A673 (cell line): ENCODE results near the gene MAN2B2. TPM values are rescaled to one million over a fixed set of nuclear protein-coding genes. Genes with fewer than 3 reads are reported as not detected.

Experiments
- BruUV-seq: library from RNA; stranded (reverse); fragments of 400-500 nt; replicated peaks from 2 replicates; lab custom pipeline; 2021; lab: Mats Ljungman, UMichigan
- CTCF ChIA-PET: fragments of 300-600 bp; sonication (Branson Sonifier 250); formaldehyde crosslinking; loops from one replicate; lab custom pipeline; 2022; ENCODE audit warnings: antibody characterized with exemption; lab: Charles Lee
- POLR2A ChIA-PET: fragments of 300-600 bp; sonication (Branson Sonifier 250); formaldehyde crosslinking; loops from one replicate; lab custom pipeline; 2022; ENCODE audit warnings: antibody characterized with exemption; ENCODE audit not compliant: low non-redundant PET; lab: Charles Lee
- DNase-seq: peaks from one replicate; pipeline ENCODE4 v3.0.0-alpha.2; 2015; ENCODE audit warnings: low spot score
- H3K27ac ChIP-seq: fragments of 200-600 bp; sonication (generic); 2 replicates; pipeline ENCODE4 v1.5.1; 2016; ENCODE audit warnings: mixed run types, low read depth, mild to moderate bottlenecking, mixed read lengths, antibody characterized with exemption, low read length; ENCODE audit not compliant: poor library complexity, severe bottlenecking
- H3K27me3 ChIP-seq: fragments of 200-600 bp; sonication (generic); replicated peaks from 2 replicates; pipeline ENCODE4 v1.6.1; 2017; ENCODE audit warnings: mixed run types, low read depth, mild to moderate bottlenecking, mixed read lengths, antibody characterized with exemption, low read length; ENCODE audit not compliant: insufficient read depth, poor library complexity
- H3K36me3 ChIP-seq: fragments of 200-600 bp; sonication (generic); 2 replicates; pipeline ENCODE4 v1.6.1; 2016; ENCODE audit warnings: mixed run types, mild to moderate bottlenecking, mixed read lengths, antibody characterized with exemption, low read length; ENCODE audit not compliant: insufficient read depth, poor library complexity, severe bottlenecking
- H3K4me1 ChIP-seq: fragments of 200-600 bp; sonication (generic); 2 replicates; pipeline ENCODE4 v1.6.1; 2017; ENCODE audit warnings: mixed run types, mild to moderate bottlenecking, mixed read lengths, antibody characterized with exemption, low read length; ENCODE audit not compliant: insufficient read depth, poor library complexity, severe bottlenecking
- H3K4me3 ChIP-seq: fragments of 200-600 bp; sonication (generic); 2 replicates; pipeline ENCODE4 v1.5.1; 2016; ENCODE audit warnings: low read depth, mixed run types, mild to moderate bottlenecking, mixed read lengths, low read length; ENCODE audit not compliant: poor library complexity, severe bottlenecking
- H3K9me3 ChIP-seq: fragments of 200-600 bp; sonication (generic); 2 replicates; pipeline ENCODE4 v1.6.1; 2016; ENCODE audit warnings: mixed run types, low read depth, mild to moderate bottlenecking, mixed read lengths, antibody characterized with exemption, low read length; ENCODE audit not compliant: poor library complexity, severe bottlenecking
- CTCF ChIP-seq: fragments of 300-800, 200-600 bp; sonication (generic); conservative IDR thresholded peaks from 2 replicates; pipeline ENCODE4 v1.5.1; 2017; ENCODE audit warnings: low read depth, mild to moderate bottlenecking, antibody characterized with exemption, low read length, moderate library complexity, mixed read lengths
- EZH2 ChIP-seq: fragments of 200-600 bp; sonication (generic); IDR thresholded peaks from 2 replicates; pipeline ENCODE4 v1.6.1; 2017; ENCODE audit warnings: borderline replicate concordance, low read depth, mild to moderate bottlenecking, mixed read lengths, antibody characterized with exemption, low read length; ENCODE audit not compliant: poor library complexity, severe bottlenecking
- intact Hi-C: fragments of 100-400 bp; cut with micrococcal nuclease; formaldehyde crosslinking; loops from one replicate; pipeline ENCODE4 v1.10.0; 2022; ENCODE audit not compliant: unreplicated experiment
- total RNA-seq: library from RNA; stranded (reverse); gene quantifications from 2 replicates; pipeline ENCODE4 v1.2.3, GENCODE V29; 2021

Gene MAN2B2
- total RNA-seq, 1 experiment from 2014 or later: 14.9 TPM

DNA sequence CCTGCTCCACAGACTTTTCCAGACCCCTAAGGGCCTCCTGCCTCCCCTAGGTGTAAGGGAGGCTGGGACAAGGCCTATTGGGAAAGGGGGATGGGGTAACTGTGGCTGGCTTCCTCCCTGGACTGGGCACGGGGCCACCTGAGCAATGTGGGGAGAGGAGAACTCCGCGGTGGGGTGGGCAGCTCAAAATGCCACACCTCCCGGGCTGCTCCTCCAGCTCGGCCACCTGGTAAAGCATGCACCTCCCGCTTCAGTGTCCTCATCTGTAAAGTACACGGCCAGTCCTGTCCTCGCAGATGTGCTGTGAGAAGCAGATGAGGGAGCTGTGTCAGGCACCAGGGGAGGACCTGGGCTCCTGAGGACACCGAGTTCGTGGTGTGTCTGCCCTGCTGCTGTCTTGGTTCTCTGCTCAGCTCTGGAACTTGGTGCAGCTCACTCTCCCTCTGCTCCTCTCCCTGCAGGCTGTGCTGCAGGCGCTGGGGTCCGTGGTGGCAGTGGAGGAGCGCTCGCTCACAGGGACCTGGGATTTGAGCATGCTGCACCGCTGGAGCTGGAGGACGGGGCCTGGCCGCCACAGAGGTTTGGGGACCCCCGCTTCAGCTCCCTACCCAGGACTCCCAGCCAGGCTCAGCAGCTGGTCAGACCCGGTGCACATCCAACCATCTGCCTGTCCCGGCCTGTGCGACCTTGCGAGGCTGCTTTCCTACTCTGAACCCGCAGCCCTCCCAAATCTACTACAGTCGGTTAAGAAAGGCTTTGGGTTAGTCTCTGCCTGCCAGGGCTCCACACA lies 44.7 kb downstream of the MAN2B2 start:
- no TSS peak for BruUV-seq
- no peak for DNase-seq
- no peaks in the 10 kb centered on the region for H3K27me3 ChIP-seq
- no peaks in the 10 kb centered on the region for H3K4me1 ChIP-seq
- H3K4me3 ChIP-seq: no peak overlapping the region
- no peaks in the 10 kb centered on the region for H3K36me3 ChIP-seq
- POLR2A ChIA-PET: no interaction called here
- TF ChIP-seq CTCF (no peak), EZH2 (no peak)
- intact Hi-C loops: no loop called here
- no peak overlapping the region for H3K27ac ChIP-seq
- CTCF ChIA-PET: no interaction called here
- H3K9me3 ChIP-seq: no peaks in the 10 kb centered on the region

DNA sequence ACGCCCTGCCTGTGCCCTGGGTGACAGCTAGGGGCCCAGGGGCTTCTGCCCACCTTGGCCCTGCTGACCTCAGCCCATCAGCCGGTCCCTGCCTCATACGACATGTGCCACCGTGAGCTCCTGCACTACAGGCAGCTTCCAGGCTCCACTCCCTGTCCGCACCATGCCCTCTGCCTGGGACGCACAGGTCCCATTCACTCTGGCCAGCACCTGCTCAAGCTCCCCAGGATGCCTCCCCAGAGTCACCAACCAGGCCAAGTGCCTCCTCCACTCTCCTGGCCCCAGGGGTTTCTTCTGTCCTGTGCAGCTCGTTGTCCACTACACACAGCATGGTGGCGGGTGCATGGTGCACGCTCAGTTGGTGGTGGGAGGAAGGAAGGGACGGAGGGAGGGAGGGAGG lies 45.3 kb downstream of the MAN2B2 start:
- CTCF ChIA-PET: no interaction called here

DNA sequence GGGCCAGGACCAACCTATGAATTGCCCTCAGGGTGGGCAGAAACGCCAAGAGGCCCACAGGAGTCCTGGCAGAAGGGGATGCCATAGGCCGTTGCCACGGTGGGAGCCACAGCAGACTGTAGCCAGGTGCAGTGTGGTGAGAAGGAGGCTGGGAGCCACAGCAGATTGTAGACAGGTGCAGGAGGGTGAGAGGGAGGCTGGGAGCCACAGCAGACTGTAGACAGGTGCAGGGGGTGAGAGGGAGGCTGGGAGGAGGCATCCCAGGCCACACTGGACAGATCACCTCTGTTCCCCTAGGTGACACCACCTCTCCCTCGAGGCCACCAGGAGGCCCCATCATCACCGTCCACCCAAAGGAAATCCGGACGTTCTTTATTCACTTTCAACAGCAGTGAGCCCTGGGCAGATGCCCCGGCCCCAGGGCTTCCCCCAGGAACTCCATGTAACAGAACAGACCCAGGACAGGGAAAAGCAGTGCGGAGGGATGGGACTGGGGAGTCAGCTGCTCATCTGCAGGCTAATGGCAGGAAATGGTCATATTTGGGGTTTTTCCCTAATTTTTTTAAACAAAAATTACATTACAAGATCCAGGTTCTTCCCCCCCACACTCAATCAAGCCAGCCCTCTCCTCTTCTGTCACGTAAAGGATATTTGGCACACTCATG lies 46.0 kb downstream of the MAN2B2 start:
- intact Hi-C loops: no loop called here
- BruUV-seq: no TSS peak
- Histone ChIP-seq H3K27me3 (no peaks in the 10 kb centered on the region), H3K9me3 (no peaks in the 10 kb centered on the region), H3K36me3 (no peaks in the 10 kb centered on the region), H3K4me1 (no peaks in the 10 kb centered on the region), H3K4me3 (no peak overlapping the region), H3K27ac (no peak overlapping the region)
- no peak for DNase-seq
- no peak for TF ChIP-seq EZH2
- ChIA-PET CTCF (no interaction called here), POLR2A (no interaction called here)

More for the DNA sequence above, 45.3 kb downstream of the MAN2B2 start:
- DNase-seq: no peak
- BruUV-seq: no TSS peak
- Histone ChIP-seq H3K36me3 (no peaks in the 10 kb centered on the region), H3K27me3 (no peaks in the 10 kb centered on the region), H3K9me3 (no peaks in the 10 kb centered on the region), H3K4me3 (no peak overlapping the region), H3K4me1 (no peaks in the 10 kb centered on the region), H3K27ac (no peak overlapping the region)
- TF ChIP-seq CTCF (no peak), EZH2 (no peak)
- intact Hi-C loops: no loop called here
- POLR2A ChIA-PET: no interaction called here
